Left cardiac atrium (tissue), 4 donors: ENCODE measurements around the gene GRM5. TPM values are rescaled to one million over a fixed set of nuclear protein-coding genes. Genes with fewer than 3 reads are reported as not detected.

Experiments
- ATAC-seq, 2 donors: fragments of 200-7000 bp; cut with Tn5 transposase; one replicate each; pipeline ENCODE4 v1.9.1; 2020; ENCODE audit warnings: mild to moderate bottlenecking in 2 of 2, moderate library complexity in 2 of 2
- DNase-seq: peaks from one replicate; pipeline ENCODE4 v3.0.0-alpha.2; 2020
- intact Hi-C, 2 donors: fragments of 100-400 bp; cut with DNase I; formaldehyde crosslinking; loops; one replicate each; pipeline versions ENCODE4 v1.14.1 to v1.15.1; 2022 to 2023
- total RNA-seq, 2 donors: library from RNA; stranded (reverse); fragmentation: NEBNext Ultra II Directional; extraction: Animal tissue kit (Norgen Biotek cat#: 25700); gene quantifications; one replicate each; pipeline ENCODE4 v1.2.1, GENCODE V29; 2021
- donor health status: DM: no; HTN: yes; CAD: no.
- donor health status: DM: no; HTN: yes; CAD: no; lungs with severe emphysema.
- donor health status: DM: yes; HTN: yes; CAD: no.
- donor health status: Dilated cardiomyopathy.

GRM5 gene
- total RNA-seq, 2 donors from 2014 or later, result 0.03 to 0.09 TPM

DNA sequence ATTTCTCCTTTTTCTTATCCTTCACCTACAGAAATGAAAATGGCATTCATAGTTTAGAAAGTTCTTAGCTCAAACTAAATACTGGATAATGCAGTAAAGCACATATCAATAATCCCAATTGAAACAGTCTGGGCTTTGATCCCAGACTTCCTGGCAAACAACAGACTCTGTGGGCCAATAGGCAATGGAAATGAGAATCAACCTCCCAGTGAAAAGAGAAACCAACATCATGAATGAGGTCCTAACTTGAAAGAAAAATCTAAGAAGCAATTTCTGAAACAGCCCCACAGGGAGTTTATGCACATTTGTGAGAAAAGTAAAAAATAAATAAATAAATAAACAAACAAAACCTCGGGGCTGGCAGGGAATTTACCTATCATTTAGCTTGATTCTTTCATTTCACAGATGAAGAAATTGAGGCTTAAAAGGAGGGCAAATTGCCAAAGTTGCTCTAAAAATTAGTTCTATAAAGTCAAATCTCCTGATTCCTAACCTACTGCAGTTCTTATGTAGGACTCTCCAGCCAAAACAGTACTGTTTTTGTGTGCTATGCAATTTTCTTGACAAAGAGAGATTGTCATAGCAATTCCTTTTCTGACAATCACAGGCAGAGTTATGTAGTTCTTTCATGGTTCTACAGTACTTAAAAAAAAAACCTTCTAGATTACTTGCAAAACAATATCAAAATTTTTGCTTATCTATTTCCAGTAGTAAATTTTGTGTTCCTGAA is 265.8 kb downstream of the GRM5 start:
- intact Hi-C loops, result no loop called here
- no peak for ATAC-seq
- DNase-seq, result no peak

DNA sequence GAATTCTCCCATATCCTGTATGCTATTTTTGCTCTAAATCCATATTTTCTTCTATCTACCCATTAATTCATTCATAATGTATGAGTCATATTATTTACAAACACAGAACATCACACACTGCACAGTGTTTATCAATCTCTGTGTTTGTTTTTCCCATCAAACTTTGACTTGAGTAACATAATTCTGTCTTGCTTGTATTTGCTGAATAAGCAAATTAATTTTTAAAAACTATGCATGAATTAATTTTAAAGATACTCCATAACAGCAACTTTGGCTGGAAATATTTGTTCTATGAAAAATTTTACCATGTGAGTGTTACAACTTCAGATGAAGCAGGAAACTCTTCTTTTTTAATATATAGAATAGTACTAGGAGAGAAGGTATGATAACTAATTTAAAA is 275.6 kb downstream of the GRM5 start:
- DNase-seq (no peak), ATAC-seq (no peak)
- intact Hi-C loops, result no loop called here

DNA sequence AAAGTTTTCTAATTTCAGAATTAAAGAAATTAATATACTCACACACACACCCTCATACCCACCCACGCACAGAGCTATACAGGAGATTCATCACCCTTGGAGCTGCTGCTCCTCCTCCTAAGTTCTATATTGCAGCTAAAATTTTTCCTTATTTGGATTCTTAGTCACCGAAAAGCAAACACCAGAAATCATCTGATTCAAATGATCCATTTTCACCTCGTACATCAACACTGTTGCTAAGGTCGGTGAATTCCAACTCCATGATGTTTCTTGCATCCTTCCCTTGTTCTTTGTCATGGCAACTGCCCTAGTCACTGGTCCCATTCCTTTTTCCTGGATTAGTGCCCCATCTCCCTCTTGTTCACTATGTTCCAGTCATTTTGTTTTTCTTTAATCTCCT is 286.2 kb downstream of the GRM5 start:
- intact Hi-C loops, result no loop called here
- ATAC-seq (no peak), DNase-seq (no peak)

DNA sequence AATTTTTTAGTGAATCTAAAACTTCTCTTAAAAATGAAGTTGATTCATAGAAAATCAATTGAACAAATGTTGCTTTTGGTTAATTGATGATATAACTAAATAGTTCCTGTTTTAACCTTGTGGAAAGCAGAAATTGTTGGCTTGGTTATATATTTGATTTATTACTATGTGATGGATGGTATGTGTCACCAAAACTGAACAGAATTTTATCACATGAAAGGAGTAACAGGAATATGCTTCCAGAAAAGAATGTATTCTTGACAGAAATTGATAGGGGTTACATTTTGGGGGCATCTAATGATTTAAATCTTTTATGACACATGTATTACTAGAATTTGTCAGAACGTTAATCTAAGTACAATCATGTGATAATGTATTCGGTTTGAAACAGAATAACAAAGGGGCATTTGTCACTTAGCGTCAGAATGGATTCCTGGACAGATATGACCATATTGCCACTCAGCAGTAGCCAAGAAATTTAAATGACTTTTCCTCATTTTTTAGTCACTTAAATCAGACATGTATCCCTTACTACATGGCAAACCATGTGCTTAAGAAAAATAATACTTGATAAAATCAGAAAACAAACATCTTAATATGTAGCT is 295.2 kb downstream of the GRM5 start:
- DNase-seq, result no peak
- intact Hi-C loops, result no loop called here
- no peak for ATAC-seq

DNA sequence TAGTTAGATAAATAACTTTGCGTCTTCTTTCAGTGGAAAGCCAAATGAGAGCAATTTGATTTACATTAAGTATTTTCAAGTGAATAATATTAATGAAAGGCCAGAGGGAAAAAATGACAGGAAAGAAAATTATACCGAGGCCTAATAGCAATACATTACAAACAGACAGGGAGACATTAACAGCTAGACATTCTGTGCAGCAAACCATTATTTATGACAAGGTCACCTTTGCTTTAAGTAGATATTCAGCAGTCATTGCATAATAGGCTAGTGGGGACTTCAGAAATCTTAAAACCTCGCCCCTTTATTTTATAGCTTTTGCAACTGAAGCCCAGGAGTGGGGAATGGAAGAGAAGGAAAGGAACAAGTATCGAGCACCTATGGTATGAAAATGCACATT is 321.6 kb downstream of the GRM5 start:
- no peak for DNase-seq
- ATAC-seq, result no peak
- intact Hi-C loops, result no loop called here

DNA sequence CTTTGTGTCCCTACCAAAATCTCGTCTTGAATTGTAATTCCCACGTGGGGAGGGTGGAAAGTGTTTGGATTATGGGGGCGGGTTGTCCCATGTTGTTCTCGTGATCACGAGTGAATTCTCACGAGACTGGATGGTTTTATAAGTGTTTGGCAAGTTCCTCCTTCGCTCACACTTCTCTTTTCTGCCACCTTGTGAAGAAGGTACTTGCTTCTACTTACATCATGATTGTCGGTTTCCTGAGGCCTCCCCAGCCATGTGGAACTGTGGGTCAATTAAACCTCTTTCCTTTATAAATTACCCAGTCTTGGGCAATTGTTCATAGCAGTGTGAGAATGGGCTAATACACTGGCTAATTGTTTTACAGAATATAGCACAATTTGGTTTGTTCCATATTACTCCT is 326.3 kb downstream of the GRM5 start:
- DNase-seq (no peak), ATAC-seq (no peak)
- intact Hi-C loops, result no loop called here

DNA sequence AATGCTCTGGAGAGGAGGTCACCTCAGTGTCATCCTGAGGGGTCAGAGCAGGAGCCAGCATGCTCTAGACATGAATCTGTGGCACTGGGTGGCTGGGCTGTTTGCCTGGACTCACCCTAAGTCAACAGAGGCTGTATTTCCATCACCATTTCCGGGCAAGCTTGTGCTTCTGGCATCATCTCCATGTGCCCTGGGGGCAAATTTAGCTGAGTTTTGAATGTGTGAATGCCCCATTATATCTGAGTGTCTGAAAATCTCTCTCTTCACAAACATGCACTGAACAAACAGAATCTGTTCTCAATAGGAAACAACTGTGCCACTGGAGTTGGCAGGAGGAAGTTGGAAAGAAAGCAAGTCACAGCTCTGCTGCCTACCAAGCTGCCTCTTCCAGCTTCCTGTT is 356.2 kb downstream of the GRM5 start:
- intact Hi-C loops, result no loop called here
- DNase-seq, result no peak
- ATAC-seq, result no peak

DNA sequence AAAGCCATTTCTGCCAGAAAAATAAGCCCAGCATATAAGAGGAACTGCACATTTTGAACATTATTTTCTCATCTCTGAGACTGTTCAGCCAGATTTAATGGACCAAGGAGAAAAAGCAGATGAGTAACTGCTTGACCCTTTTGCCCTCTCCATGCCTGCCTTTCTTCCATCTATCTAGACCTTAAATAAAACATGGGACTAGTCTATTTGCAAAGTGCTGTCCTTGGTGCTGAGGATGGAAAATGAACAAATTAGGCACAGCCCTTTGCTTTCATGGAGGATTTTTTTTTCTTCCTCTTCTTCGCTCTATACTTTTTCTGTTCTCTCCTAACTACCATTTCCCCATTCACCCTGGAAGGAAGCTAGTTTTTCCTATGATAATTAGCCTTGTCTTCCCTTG is 361.3 kb downstream of the GRM5 start:
- intact Hi-C loops, result no loop called here
- DNase-seq (no peak), ATAC-seq (no peak)

DNA sequence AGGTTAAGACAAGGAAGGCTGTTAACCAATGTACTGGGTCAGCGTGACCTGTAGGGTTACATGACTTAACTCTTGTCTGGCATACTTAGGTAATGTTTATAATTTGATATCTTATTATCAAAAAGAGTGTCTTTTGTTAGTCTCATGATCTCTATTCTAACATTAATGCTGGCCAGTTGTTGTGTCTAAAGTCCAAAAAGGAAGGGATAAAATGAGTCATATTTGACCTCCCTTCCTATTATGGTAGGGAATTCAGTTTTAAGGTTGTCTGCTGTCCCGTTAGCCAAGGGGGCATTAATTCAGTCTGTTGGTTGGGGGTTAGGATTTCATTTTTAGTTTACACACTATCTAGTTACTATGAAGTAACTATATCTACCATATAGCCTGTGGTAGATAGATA is 364.0 kb downstream of the GRM5 start:
- intact Hi-C loops, result no loop called here
- ATAC-seq, result no peak
- no peak for DNase-seq

DNA sequence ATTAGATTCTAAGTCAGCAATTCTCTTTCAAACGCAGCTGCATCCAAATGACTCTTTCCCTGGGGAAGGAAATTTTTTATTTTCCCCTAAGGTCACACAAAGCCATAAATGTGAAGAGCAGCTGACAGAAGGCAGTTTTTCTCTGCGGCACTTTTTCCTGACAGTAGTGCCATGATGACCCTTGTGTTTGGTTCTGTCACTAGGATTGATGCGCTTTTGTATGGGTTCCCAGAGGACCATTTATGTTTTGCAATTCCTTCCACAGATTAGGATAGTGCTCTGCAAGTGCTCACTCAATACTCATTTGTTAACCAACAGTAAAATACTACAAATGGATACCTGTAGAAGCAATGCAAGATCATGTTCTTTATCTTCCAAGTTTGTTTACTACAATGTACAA is 368.6 kb downstream of the GRM5 start:
- DNase-seq (no peak), ATAC-seq (no peak)
- intact Hi-C loops, result no loop called here

DNA sequence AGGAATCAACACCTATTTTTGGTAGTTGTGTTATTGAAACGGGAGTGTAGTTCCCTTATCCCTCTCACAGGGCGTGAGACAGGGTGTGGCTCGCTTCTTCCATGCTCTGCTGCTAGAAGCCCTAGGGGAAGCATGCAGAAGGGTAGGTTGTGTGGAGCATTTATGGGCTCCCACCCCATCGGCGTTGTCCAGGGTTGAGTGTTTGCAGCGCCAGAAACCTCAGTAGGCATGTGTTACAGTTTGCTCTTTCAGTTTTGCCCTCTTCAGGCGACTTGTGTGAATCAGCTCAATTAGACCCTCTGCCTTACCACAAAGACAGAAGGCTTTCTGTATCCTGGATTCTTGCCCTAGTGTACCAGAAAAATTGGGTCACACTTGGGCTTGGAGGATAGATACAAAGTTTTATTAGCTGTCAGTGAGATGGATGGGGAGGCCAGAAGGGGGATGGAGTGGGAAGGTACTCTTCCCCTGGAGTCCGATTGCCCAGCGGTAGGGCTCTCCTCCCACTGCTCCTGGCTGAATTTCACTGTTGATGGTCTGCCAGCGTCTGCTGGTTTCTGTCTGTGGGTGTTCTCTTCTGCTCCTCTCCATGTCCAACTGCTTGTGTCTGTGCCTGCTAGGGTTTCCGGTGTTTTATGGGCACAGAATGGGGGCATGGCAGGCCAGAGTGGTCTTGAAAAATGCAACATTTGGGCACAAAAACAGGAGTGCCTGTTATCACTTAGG is 369.9 kb downstream of the GRM5 start:
- intact Hi-C loops, result no loop called here
- DNase-seq (no peak), ATAC-seq (no peak)

DNA sequence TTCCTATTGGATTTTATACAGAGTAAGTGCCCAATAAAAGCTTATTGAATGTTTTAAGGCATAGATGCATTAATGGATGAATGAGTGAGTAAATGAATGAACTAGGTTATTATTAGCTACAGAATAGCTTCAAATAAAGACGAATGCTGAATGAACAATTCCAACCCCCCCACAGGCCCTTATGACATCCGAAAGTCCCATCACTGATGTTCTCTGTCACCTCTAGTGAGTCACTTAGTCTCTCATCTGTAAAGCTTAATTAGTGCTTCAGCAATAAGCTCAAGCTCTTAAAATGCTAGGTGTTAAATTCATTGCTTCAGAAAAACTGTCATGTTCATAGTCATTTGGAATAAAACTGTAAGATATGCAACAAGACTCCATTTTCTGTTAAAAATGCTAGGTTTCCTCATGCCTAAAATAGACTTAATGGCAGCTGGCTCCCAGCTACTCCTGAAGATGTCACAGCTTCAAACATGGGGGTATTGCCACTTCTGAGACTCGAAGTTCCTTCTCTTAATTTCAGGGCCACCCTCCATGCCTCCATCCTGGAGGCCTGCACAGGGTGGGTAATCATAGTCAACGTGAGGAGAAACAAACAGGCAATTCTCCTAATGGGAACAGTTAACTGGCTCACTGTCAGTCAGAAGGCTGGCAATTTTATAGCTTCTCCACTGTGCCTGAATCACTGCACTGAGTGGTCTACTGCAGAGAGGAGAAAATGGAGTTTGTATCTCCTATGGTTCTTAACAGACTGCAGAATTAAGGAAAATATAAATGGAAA is 373.3 kb downstream of the GRM5 start:
- intact Hi-C loops, result no loop called here
- ATAC-seq, result no peak
- no peak for DNase-seq

DNA sequence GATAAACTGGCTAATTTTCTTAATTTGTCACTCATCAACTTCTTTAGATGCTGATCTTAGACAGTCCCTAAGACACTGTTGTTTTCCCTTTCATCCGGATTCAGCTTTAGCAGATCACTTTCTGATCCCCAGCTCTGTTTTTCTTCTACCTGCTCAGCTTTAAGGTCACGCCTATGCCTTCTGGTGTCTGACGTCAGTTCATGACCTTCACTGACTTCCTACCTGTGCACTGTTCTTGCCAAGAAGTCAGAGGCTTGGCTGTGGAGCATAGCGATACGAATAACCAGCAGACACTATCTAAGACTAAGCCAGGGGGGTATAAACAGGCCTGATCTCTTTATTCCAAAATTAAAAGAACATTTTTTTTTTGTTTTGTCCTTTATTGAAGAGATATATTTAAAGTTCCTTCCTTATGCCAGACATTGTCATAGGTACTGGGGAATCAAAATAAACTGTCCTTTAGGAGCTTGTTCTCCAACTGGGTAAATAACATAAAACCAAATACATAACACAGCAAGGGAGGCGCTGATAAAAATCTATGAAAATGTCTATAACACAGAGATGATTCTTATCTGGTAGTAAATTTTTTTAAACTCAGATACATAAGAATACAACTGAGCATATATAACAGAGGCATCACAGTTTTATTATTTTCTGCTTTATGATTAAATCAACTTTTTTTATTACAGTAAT is 376.1 kb downstream of the GRM5 start:
- intact Hi-C loops, result no loop called here
- ATAC-seq, result no peak
- DNase-seq, result no peak

DNA sequence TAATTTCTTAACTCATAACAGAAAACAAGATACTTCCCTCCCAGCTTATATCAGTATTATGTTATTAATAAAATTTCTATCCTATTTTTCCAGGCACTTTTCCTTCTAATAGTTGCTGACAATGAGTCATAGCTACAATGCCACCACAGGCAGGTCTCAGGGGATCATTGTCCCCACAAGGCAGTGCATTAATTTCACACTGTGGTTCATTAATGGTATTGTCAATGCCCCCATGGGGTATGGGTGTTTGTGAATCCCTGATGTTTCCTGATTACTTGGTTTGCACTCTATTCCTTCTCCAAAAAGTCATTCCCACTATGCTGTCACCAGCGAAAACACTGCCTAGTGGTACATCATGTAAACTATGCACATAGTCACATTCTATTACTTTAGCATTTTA is 382.8 kb downstream of the GRM5 start:
- ATAC-seq, result no peak
- no peak for DNase-seq
- intact Hi-C loops, result no loop called here

DNA sequence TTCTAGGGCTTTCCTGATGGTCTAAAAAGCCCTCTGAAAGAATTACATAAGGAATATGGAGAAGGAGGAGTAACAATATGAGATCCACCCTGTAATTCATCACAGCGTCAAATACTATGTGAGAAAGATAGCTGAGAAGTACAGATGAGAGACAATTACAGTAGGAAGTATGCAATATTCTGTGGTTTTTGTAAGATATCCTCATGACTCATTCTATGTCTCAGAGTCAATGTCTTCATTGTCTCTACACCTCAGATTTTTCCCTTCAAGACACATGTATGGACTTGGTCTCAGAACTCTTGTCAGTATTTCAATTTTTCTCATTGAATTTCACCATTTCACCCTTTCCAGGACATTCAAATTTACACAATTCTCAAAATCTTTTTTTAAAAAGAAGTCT is 385.0 kb downstream of the GRM5 start:
- intact Hi-C loops, result no loop called here
- ATAC-seq (no peak), DNase-seq (no peak)

DNA sequence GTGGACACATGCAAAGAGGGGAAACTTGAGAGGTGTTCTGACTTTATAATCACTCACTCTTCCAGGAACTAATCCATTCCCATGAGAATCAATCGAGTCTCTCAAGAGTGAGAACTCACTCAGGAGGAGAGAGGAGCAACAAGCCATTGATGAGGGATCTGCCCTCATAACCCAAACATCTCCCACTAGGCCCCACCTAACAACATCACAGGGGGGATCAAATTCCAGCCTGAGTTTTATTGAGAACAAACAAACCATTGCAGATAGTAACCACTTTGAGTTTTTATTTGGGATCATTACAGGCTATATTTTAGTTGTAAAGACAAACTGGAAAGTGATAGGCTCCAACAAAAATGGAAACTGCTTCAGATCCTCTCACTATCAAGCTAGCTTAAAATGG is 399.4 kb downstream of the GRM5 start:
- intact Hi-C loops, result no loop called here
- ATAC-seq (no peak), DNase-seq (no peak)

DNA sequence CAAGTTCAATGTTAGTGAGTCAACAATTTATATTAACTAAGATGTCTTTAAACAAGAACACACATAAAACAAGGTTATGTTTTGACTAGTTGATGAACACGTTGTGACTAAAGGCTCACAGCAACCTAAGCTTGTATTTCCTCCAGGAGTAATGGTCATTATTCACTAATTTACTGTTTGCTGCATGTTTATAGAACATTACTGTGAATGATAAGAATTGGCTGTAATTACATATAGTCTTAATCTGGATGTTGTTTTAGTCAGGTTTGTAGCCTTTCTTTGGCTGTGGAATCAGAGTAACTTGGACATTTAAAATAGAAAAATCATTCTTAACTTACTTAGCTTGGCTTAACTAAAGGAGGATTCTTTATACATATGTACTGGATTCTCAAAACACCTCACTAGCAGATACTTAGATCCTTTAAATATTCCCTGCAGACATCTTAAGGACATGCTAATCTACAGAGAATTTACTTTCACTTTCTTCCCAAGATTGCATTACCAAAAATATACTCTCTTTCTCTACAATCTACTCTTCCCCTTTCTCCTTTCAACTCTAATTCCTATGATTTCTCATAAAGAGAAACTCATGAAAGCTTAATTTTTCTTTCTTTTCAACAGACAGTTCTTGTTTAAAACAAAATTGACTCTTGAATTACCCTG is 408.6 kb downstream of the GRM5 start:
- ATAC-seq, result no peak
- intact Hi-C loops, result no loop called here
- DNase-seq, result no peak

DNA sequence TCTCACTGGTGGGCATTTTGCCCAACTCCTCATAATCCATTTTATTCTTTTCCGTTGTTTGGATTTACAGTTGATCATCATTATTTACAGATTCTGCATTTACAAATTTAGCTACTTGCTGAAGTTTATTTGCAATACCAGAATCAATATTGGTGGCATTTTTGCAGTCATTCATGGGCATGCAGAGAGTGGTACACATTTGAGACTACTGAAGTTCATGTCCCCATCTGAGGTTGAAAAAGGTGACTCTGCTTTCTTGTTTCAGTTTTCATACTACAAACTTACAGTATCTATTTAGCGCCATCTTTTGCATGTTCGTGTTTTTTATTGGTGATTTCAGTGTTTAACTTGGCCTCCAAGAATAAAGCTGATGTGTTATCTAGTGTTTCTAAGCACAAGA is 409.5 kb downstream of the GRM5 start:
- intact Hi-C loops, result no loop called here
- DNase-seq, result no peak
- ATAC-seq, result no peak

DNA sequence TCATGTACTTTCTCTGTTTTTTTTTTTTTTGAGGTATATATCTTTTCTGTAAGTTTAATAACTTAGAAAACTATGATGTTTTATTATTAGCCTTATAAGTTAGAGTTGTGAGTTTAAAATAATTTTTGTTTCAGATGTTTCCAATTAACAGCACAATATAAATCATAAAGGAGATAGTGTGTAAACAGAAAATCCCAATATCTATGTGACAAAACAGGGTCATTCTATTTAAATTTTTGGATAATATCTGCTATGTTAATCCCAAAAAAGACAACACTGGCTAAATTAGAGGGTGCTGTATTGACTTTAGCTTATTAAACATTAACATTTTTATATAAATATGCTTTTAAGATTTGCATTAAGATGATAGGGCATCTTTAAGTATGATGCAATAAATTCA is 410.1 kb downstream of the GRM5 start:
- intact Hi-C loops, result no loop called here
- ATAC-seq (no peak), DNase-seq (no peak)
